Heart left ventricle (tissue), 16 donors: ENCODE measurements around the gene DDX6. TPM values are rescaled to one million over a fixed set of nuclear protein-coding genes. Genes with fewer than 3 reads are reported as not detected.
"Not testable (repeated sequence)": the region's sequence is repeated elsewhere in the genome, so short reads cannot be mapped to it uniquely, and the experiment has no call there.

Experiments used
- ATAC-seq, 4 donors: fragments of 200-7000 bp; cut with Tn5 transposase; one replicate each; pipeline ENCODE4 v1.9.1; 2020 to 2022; ENCODE audit warnings: moderate library complexity in 4 of 4, mild to moderate bottlenecking in 3 of 4, moderate number of reproducible peaks in 1 of 4
- DNase-seq, 5 donors: peaks; one replicate each; pipeline ENCODE4 v3.0.0-alpha.2; 2020
- H3K27ac ChIP-seq, 12 donors: fragments of 200-600 bp; sonication (generic) in 4 of 12; one replicate each; pipeline versions ENCODE4 v1.5.0 to v1.8.0; 2016 to 2022; ENCODE audit warnings: mild to moderate bottlenecking in 2 of 12
- H3K27me3 ChIP-seq, 9 donors: fragments of 200-600 bp; sonication (generic) in 2 of 9; one replicate each; pipeline versions ENCODE4 v1.5.1 to v1.8.0; 2016 to 2022; ENCODE audit warnings: mild to moderate bottlenecking in 3 of 9
- H3K36me3 ChIP-seq, 9 donors: fragments of 200-600 bp; sonication (generic) in 2 of 9; one replicate each; pipeline versions ENCODE4 v1.5.0 to v1.8.0; 2018 to 2022; ENCODE audit warnings: mild to moderate bottlenecking in 2 of 9
- H3K4me1 ChIP-seq, 12 donors: fragments of 200-600 bp; sonication (generic) in 4 of 12; one replicate each; pipeline versions ENCODE4 v1.5.0 to v1.8.0; 2016 to 2022; ENCODE audit warnings: mild to moderate bottlenecking in 3 of 12
- H3K4me3 ChIP-seq, 12 donors: fragments of 200-600 bp; sonication (generic) in 4 of 12; one replicate each; pipeline versions ENCODE4 v1.5.0 to v1.8.0; 2017 to 2022; ENCODE audit warnings: mild to moderate bottlenecking in 9 of 12, moderate library complexity in 4 of 12
- H3K9me3 ChIP-seq, 12 donors: fragments of 200-600 bp; sonication (generic) in 4 of 12; one replicate each; pipeline versions ENCODE4 v1.5.0 to v1.8.0; 2016 to 2022; ENCODE audit warnings: mild to moderate bottlenecking in 1 of 12
- POLR2A ChIP-seq, 2 donors: fragments of 450-650 bp; IDR thresholded peaks; one replicate each; pipeline ENCODE4 v1.6.1; 2017; ENCODE audit warnings: antibody characterized with exemption in 2 of 2, mild to moderate bottlenecking in 2 of 2, moderate library complexity in 2 of 2
- WGBS, 4 donors: extraction: QIAGEN DNeasy Blood & Tissue Kit in 2 of 4; methylation state at CpG; one replicate each; pipeline versions ENCODE4 v1.1.5 to v1.1.7; 2013 to 2018; 5-methylcytosine and 5-hydroxymethylcytosine counted together
- intact Hi-C, 10 donors: fragments of 100-400 bp; cut with DNase I; formaldehyde crosslinking; loops; one replicate each; pipeline versions ENCODE4 v1.11.1 to v1.14.2; 2022
- polyA plus RNA-seq, 2 donors: library from polyadenylated mRNA; stranded (reverse); fragments of 200-250 nt; gene quantifications; one replicate each; pipeline ENCODE4 v1.2.3, GENCODE V29; 2013
- total RNA-seq, 9 donors: library from RNA; depleted of rRNA in 2 of 9; stranded (reverse); fragments of >200 nt in 2 of 9; fragmentation: NEBNext Ultra II Directional in 3 of 9; extraction: Animal tissue kit (Norgen Biotek cat#: 25700) in 3 of 9; gene quantifications; one replicate each; pipeline versions ENCODE4 v1.1.0 to v1.2.4, GENCODE V29; 2016 to 2023
- TF ChIP-seq, protein P1 (sequence below), 12 donors: fragments of 200-600 bp; sonication (generic) in 4 of 12; IDR thresholded peaks; one replicate each; pipeline versions ENCODE4 v1.5.0 to v1.8.0; 2018 to 2022; ENCODE audit warnings: antibody characterized with exemption in 12 of 12, mild to moderate bottlenecking in 5 of 12
- donor health status: ischemic (EF 13 %, LVEDD 7.1; RV severe dilation, severe dysfunction).
- donor health status: healthy with polysubstance abuse.
- donor health status: DM: no; HTN: yes; CAD: no.
- donor health status: DM: no; HTN: no; CAD: no.
- donor health status: ischemic (EF 25% LVEDD 6.9; RV normal size, moderate dysfunction).
- donor health status: ischemic (EF 25% LVEDD 5.7; RV mildly dilated, moderate dysfunction).
- donor health status: healthy.
- donor health status: DM: yes; HTN: yes; CAD: no.
- donor health status: ischemic (EF 35%, LVEDD 5.7; RV mildly dilated, moderate dysfunction).
- donor health status: nonischemic (EF 11% LVEDD 7.7; RV severe dilation, severe dysfunction).
- donor health status: DM: yes; HTN: yes; CAD: no.
- donor health status: PGD.
- donor health status: ischemic (EF 29% LVEDD 5.4; RV normal size, mild dysfunction).
- donor health status: nonischemic (EF 23%, LVEDD 6.1; RV moderate dilation, normal function).

The DDX6 gene
- total and polyA plus RNA-seq, 11 donors, result 29.4 to 166 (median 110) TPM

DNA sequence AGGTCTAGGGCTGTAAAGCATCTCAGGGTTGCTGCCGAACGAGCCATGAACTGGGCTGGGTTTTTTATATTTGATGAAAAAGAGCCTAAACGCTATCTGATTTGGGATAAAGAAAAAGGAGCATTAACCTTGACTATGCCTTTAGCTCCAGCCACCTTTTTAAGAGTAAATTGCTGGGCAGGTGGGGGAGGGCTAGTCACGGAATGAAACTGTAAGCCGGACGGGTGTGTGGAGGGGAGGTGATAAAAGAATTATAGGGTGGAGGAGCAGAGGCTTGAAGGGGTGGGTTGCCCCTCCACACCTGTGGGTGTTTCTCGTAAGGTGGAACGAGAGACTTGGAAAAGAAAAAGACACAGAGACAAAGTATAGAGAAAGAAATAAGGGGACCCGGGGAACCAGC lies 70.2 kb downstream of the DDX6 start:
- not testable (repeated sequence) for H3K27ac ChIP-seq

DNA sequence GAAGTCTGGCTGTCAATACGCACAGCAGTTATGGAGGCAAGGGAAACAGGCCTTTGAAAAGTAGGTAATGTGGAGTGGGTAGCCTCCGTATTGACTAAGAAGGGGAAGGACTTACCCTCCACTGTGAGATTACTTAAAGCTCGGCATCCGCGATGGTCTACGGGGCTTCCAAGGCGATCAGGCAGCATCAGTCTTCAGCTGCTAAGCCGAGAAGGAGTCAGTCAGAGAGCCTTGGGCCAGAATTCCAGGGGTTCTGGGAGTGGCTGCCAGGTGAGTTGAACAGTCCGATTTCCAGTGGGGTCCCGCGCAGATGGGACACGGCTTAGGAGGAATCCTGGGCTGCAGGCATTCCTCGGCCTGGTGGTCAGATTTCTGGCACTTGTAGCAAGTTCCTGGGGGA lies 70.9 kb downstream of the DDX6 start:
- H3K4me3 ChIP-seq, intact Hi-C loops, DNase-seq, H3K9me3 ChIP-seq, H3K27ac ChIP-seq, H3K4me1 ChIP-seq, H3K27me3 ChIP-seq, H3K36me3 ChIP-seq, ATAC-seq: not testable (repeated sequence)
- 70 to 72% (median 71%) methylated on average over 7 to 13 of the region's 13 CpGs for WGBS, 4 donors

More for the DNA sequence above, 70.2 kb downstream of the DDX6 start:
- DNase-seq, ATAC-seq, H3K36me3 ChIP-seq, H3K27me3 ChIP-seq, intact Hi-C loops, H3K9me3 ChIP-seq, H3K4me3 ChIP-seq, H3K4me1 ChIP-seq: not testable (repeated sequence)
- WGBS, 4 donors, result 55 to 62% (median 61%) methylated on average over 8 to 9 of the region's 9 CpGs

DNA sequence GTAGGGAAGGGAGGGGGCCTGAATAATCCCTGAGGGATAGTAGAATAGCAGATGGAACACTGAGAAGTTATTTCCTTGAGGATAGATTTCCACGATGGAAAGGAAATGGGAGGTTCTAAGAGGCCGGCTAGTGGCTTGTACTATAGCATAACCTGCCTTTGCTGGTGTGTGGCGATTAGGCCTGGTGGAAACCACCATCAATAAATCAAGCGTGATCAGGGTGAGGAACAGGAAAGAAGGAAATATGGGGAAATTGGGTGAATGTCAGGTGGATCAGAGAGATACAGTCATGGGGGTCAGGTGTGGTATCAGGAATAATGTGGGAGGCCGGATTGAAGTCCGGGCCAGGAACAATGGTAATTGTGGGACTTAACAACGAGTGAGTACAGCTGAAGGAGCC lies 72.4 kb downstream of the DDX6 start:
- H3K36me3 ChIP-seq, intact Hi-C loops, DNase-seq, H3K9me3 ChIP-seq, H3K27me3 ChIP-seq, H3K27ac ChIP-seq, H3K4me1 ChIP-seq, ATAC-seq, H3K4me3 ChIP-seq: not testable (repeated sequence)
- 71 to 82% (median 77%) methylated on average over 7 of the region's 7 CpGs for WGBS, 4 donors

DNA sequence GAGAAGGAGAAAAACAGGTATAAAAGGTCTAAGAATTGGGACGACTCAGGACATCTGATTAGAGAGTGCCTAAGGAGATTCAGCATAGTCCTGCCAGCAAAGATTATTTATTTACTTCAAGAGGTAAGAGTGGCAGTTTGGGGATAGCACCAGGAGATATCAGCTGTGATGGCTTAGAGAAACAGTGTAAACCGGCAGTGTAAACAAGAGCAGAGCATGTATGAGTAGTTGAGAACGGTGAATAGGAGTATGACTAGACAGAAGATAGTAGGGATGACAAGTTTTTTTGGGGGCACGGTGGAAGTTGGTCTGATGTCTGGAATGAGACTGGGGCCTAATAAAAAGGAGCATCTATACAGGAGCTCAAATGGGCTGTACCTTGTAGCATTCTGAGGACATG lies 73.2 kb downstream of the DDX6 start:
- DNase-seq, H3K4me1 ChIP-seq, H3K9me3 ChIP-seq, ATAC-seq, H3K27ac ChIP-seq, intact Hi-C loops, H3K27me3 ChIP-seq, H3K4me3 ChIP-seq, H3K36me3 ChIP-seq: not testable (repeated sequence)
- 76 to 88% (median 86%) methylated on average over 4 of the region's 4 CpGs for WGBS, 4 donors

DNA sequence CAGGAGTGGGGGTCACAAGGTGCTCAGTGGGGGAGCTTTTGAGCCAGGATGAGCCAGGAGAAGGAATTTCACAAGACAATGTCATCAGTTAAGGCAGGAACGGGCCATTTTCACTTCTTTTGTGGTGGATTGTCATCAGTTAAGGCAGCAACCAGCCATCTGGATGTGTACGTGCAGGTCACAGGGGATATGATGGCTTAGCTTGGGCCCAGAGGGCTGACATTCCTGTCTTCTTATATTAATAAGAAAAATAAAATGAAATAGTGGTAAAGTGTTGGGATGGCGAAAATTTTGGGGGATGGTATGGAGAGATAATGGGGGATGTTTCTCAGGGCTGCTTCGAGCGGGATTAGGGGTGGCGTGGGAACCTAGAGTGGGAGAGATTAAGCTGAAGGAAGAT lies 73.7 kb downstream of the DDX6 start:
- H3K9me3 ChIP-seq, DNase-seq, H3K36me3 ChIP-seq, H3K4me3 ChIP-seq, ATAC-seq, H3K4me1 ChIP-seq, H3K27me3 ChIP-seq, H3K27ac ChIP-seq, intact Hi-C loops: not testable (repeated sequence)
- WGBS, 4 donors, result 89 to 96% (median 93%) methylated on average over 6 of the region's 6 CpGs

DNA sequence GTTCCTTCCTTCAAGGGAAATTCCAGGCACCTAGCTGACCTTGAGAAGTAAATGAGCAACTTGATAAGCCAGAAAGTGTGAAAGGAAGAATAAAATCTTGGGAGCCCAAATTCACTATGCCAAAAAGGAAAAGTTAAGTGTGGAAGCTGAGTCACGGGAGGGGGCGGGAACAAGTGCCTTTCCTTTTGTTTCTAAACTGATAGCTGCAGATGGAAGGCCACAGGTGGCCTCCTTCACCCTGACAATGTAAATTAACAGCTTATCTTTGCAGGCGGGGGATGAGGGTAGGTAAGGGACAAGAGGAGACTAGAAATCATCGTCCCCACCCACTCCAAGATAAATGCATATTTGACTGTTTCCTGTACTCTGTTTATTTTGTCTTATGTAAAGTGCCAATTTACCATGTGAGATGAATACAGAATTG lies 75.1 kb downstream of the DDX6 start:
- 44 to 71% (median 63%) methylated on average over 4 of the region's 4 CpGs for WGBS, 4 donors
- no peak overlapping the region for H3K4me3 ChIP-seq
- H3K4me1 ChIP-seq, result peaks cover 0 to 8% (median 0%) of the 10 kb centered on the region in 12 donors
- no peaks in the 10 kb centered on the region for H3K27me3 ChIP-seq
- H3K36me3 ChIP-seq, result no peaks in the 10 kb centered on the region
- no peak for TF ChIP-seq POLR2A (IDR thresholded peaks at IDR 0.05)
- TF ChIP-seq, protein P1, sequence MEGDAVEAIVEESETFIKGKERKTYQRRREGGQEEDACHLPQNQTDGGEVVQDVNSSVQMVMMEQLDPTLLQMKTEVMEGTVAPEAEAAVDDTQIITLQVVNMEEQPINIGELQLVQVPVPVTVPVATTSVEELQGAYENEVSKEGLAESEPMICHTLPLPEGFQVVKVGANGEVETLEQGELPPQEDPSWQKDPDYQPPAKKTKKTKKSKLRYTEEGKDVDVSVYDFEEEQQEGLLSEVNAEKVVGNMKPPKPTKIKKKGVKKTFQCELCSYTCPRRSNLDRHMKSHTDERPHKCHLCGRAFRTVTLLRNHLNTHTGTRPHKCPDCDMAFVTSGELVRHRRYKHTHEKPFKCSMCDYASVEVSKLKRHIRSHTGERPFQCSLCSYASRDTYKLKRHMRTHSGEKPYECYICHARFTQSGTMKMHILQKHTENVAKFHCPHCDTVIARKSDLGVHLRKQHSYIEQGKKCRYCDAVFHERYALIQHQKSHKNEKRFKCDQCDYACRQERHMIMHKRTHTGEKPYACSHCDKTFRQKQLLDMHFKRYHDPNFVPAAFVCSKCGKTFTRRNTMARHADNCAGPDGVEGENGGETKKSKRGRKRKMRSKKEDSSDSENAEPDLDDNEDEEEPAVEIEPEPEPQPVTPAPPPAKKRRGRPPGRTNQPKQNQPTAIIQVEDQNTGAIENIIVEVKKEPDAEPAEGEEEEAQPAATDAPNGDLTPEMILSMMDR (IDR thresholded peaks at IDR 0.05), result no peak
- DNase-seq (no peak), ATAC-seq (no peak)
- peak overlapping the region in 2 of 12 donors; percentile 22 to 24 for H3K27ac ChIP-seq
- no peaks in the 10 kb centered on the region for H3K9me3 ChIP-seq
- intact Hi-C loops, result no loop called here

DNA sequence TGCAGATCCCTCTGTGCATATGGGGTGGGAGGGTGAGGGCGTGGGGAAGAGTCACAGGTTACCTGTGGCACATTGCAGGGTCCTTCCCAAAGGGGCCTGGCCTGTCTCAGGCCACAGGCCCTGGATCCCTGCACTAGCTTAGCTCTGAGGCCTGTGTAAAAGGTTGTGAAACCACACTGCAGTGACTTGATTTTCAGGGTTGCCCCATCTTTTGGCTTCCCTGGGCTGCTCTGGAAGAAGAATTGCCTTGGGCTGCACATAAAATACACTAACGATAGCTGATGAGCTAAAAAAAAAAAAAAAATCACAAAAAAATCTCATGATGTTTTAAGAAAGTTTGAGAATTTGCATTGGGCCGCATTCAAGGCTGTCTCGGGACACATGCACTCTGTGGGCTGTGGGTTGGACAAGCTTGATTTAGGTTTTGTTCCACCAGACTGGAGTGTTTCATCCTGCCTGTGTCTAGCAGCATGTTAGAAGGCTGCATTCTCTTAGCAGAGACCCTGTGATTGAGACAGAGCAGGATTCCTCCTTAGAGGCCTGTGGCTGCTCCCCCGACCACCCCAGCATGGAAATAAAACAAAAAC lies 75.6 kb downstream of the DDX6 start:
- H3K4me1 ChIP-seq, result peaks cover 0 to 8% (median 0%) of the 10 kb centered on the region in 12 donors
- ATAC-seq (peak in 1 of 4 donors; percentile 36), DNase-seq (no peak)
- TF ChIP-seq, protein P1 (IDR thresholded peaks at IDR 0.05), result no peak
- TF ChIP-seq POLR2A (IDR thresholded peaks at IDR 0.05), result no peak
- H3K9me3 ChIP-seq, result no peaks in the 10 kb centered on the region
- H3K27ac ChIP-seq, result peak overlapping the region in 3 of 12 donors; percentile 9 to 24 (median 22)
- no peak overlapping the region for H3K4me3 ChIP-seq
- intact Hi-C loops, result no loop called here
- WGBS, 4 donors, result 76 to 84% (median 80%) methylated on average over 5 of the region's 5 CpGs
- no peaks in the 10 kb centered on the region for H3K27me3 ChIP-seq
- no peaks in the 10 kb centered on the region for H3K36me3 ChIP-seq
